Middle frontal gyrus (tissue), 1 donor: ENCODE data around the gene TULP4.
"Not testable (repeated sequence)": the region's sequence is repeated elsewhere in the genome, so short reads cannot be mapped to it uniquely, and the experiment has no call there.

ENCODE experiments used
- DNase-seq: peaks from one replicate; pipeline ENCODE4 v3.0.0-alpha.2; 2015; ENCODE audit warnings: low spot score; ENCODE audit errors: extremely low spot score

The TULP4 gene

DNA sequence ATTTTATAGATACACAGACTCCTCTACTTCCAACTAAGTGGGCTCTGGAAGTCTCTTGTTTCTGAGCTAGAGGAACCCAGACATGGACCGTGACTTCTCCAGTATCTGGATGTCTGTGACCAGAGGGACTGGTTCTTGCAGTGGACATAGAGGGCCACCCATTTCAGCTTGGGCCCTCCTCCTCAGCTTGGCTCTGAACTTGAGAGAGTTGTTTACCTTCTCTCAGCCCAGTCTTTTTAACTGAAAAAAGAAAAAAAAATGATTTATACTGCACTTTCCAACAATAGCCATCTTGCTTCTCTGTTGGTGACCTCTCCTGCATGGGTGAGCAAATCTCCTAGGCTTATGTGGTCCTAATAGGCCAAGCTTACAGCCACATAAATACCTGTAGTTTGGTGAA is 187.3 kb downstream of the TULP4 start:
- DNase-seq = no peak

DNA sequence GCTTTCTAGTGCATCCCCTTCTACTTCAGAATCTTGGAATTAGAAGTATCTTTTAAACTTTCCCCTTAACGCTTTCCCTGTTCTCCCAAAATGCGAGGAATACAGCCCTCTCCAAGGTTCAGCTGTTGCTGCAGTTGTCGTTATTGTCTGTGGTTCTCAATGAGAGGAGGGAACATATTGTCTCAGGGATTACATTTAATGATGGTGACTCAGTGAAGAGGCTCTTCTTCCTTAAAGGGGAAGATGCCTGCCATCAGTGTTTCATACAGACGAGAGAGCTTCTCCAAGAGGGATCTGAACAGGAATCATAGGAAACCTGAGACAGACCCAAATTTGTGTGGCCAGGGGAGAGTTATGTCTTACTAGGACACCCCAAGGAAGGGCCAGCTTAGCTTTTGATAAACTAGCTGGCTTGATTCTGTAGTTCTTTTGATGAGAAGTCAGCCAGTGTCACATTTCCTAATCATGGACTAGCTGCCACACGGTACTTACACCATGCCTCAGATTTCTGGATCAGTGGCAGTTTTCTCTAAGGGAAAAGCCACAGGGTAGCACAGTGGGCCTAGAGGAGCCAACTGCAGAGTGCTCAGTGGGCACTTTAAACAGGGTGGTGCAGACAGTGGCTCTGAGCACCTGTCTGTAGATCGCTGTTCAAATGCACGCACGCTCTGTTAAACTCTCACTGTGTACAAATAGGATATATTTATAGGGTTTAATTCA is 187.9 kb downstream of the TULP4 start:
- DNase-seq = no peak

GRCh38 chr6:158501360-158502262 is 189.3 kb downstream of the TULP4 start:
- no peak for DNase-seq

GRCh38 chr6:158502263-158502950 is 190.1 kb downstream of the TULP4 start:
- DNase-seq = no peak

DNA sequence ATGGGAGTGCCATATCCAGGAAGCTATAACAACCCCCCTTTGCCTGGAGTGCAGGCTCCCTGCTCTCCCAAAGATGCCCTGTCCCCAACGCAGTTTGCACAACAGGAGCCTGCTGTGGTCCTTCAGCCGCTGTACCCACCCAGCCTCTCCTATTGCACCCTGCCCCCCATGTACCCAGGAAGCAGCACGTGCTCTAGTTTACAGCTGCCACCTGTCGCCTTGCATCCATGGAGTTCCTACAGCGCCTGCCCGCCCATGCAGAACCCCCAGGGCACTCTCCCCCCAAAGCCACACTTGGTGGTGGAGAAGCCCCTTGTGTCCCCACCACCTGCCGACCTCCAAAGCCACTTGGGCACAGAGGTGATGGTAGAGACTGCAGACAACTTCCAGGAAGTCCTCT is 191.0 kb downstream of the TULP4 start:
- DNase-seq = no peak

GRCh38 chr6:158503846-158504245 is 191.6 kb downstream of the TULP4 start:
- DNase-seq = no peak

DNA sequence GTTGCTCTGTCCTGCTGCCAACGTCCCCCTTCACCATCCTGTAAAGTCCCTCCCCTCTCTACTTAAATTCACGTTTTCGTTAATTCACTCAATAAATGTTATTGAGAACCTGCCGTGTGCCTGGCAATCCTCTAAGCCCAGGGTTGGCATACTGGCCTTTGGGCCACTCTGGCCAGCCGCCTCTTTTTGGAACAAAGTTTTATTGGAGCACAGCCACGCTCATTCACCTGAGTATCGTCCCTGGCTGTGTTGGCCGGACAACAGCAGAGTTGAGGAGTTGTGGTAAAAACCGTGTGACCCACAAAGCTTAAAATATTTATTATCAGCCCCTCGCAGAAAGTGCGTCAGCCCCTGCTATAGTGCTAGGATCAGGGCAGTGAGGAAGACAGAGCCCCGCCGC is 192.9 kb downstream of the TULP4 start:
- DNase-seq = no peak

GRCh38 chr6:158506601-158507000 is 194.3 kb downstream of the TULP4 start:
- no peak for DNase-seq

- no peak for DNase-seq
Measured at GRCh38 chr6:158507174-158507573, 194.9 kb downstream of the TULP4 start.

- DNase-seq = no peak
Measured at GRCh38 chr6:158508450-158508849, 196.2 kb downstream of the TULP4 start.

- DNase-seq = no peak
Measured at GRCh38 chr6:158509465-158509864, 197.2 kb downstream of the TULP4 start.

DNA sequence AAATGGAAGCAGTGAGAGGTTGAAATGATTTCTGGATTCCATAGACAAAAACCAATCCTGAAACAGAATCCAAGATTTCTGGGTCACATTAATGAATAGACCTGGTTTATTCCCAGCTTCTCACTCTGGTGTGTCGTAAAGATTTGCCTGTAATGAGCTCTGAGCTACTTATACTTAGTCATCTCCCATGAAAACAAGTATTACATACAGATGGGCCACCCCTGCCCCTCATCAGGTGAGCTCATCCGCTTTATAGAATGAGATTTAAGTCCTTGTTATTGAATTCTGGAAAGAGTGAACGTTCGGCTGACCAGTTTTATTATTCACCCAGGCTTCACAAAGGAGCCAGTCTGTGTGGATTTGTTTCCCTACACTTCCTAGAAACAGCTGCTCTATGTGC is 200.5 kb downstream of the TULP4 start:
- DNase-seq = no peak

DNA sequence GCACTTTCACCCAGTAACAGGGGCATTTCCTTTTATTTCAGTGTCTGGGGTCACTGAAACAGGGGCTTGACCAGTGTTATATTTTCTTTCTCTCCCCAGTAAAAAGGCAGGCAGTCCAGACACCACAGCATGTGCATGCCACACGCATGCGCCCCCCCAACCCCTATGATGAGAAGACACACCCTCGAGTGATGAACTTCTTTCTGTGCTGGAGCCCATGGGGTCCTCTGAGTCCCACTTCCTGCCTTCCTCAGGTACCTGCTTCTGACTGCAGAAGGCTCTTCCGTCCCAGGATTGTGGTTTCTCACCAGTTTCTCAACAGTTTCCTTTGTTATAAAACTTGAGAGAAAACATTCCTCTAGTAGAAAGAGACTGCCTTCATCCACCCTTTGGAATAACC is 201.9 kb downstream of the TULP4 start:
- no peak for DNase-seq

DNA sequence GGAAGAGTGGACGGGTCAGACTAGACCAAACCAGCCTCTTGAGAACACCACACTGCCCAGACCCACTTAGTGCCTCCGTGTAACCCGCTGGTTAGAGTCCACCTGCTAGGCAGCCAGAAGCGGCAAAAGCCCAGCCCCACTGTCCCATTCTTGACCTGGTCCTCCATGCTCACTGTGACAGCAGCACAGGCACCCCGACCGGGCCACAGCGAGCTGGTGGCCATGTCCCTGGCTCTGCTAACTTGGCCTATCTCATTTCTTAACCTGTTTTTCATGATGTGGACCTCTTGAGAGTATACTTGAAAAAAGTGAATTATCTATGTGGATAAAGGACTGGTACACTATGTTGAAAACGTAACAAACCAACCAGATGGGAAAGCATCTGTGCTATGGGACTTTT is 202.7 kb downstream of the TULP4 start:
- DNase-seq = no peak

- no peak for DNase-seq
Measured at GRCh38 chr6:158516098-158516497, 203.8 kb downstream of the TULP4 start.

GRCh38 chr6:158517038-158517437 is 204.8 kb downstream of the TULP4 start:
- DNase-seq = no peak

- no peak for DNase-seq
Measured at GRCh38 chr6:158517581-158517980, 205.3 kb downstream of the TULP4 start.

DNA sequence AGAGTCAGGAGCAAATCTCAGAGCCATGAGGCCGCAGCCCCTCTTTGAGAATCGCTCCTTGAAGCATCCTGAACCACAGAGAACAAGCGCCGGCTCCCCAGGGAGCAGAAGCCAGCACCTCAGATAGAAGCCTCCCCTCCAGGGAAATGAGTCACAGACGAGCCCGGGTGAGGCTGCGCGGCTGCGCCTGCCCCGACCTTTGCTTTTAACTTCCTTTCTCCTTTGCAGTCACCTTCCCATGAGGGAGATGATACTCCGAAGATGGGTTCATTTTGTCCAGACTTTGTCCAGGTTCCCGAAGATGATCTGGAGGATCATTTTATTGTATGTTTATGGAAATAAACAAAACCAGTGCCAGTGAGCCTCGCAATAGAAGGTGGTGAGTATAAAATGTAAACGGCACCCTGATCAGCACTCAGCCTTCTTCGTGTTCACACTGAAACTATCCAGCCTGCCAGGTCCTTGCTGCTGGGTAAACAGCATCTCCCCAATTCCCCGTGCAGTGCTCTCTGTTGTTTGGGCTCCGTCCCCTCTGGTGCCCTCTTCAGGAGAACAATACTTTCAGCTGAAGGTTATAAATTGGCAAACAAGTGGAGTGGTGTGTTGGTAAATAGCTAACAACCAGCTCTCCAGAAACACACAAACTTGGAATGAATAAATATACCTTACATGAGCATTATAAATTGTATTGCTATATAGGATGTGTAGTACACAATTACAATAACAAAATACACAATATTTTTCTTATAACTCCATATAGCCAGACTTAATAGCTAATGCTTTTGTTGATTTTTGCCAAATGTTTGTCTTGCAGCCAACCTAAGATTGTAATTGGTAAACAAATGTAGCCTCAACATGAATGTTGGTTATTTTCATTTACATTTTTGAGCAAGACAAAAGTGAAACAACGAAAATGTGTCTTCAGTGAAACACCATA is 206.2 kb downstream of the TULP4 start:
- no peak for DNase-seq

DNA sequence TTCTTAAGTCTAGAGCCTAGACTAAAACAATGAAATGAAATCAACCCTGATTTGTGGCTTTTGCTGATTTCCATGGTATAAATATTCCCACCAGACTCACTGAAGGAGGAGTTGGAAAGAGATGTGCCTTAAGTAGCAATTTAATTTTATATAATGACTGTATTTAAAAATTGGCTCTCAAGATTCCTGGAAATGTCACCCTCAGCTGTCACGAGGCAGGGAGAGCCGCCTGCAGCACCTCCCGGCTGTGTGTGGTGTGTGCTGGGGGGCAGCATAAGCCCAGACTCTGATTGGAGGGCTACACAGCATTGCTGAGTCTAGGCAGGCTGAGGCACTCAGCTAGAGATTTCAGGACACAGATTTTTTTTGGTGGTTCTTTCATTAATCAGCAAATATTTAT is 207.0 kb downstream of the TULP4 start:
- DNase-seq = no peak

- no peak for DNase-seq
Measured at GRCh38 chr6:158519761-158520160, 207.5 kb downstream of the TULP4 start.

GRCh38 chr6:158520975-158521374 is 208.7 kb downstream of the TULP4 start:
- not testable (repeated sequence) for DNase-seq
